Transverse colon (tissue), 4 donors: ENCODE results near the gene NCBP1. TPM values are rescaled to one million over a fixed set of nuclear protein-coding genes. Genes with fewer than 3 reads are reported as not detected.
"Not testable (repeated sequence)": the region's sequence is repeated elsewhere in the genome, so short reads cannot be mapped to it uniquely, and the experiment has no call there.

Experiments used
- DNase-seq: peaks from one replicate; pipeline ENCODE4 v3.0.0-alpha.2; 2019
- H3K27ac ChIP-seq, 4 donors: fragments of 200-600 bp; sonication (generic); 2 replicates each; pipeline ENCODE4 v1.5.1; 2016 to 2018; ENCODE audit warnings: inconsistent platforms in 4 of 4
- H3K27me3 ChIP-seq: fragments of 200-600 bp; sonication (generic); 2 replicates; pipeline ENCODE4 v1.5.1; 2017; ENCODE audit warnings: inconsistent platforms
- H3K36me3 ChIP-seq, 4 donors: fragments of 200-600 bp; sonication (generic); 2 replicates each; pipeline ENCODE4 v1.5.1; 2017 to 2019; ENCODE audit warnings: inconsistent platforms in 4 of 4
- H3K4me1 ChIP-seq, 4 donors: fragments of 200-600 bp; sonication (generic); 2 replicates each; pipeline ENCODE4 v1.5.1; 2017 to 2020; ENCODE audit warnings: inconsistent platforms in 4 of 4
- H3K4me3 ChIP-seq, 4 donors: fragments of 200-600 bp; sonication (generic); 1 replicate in 1 of 4; 2 replicates in 3 of 4; pipeline versions ENCODE4 v1.5.1 to v1.6.1; 2017 to 2019; ENCODE audit warnings: inconsistent platforms in 4 of 4
- H3K9me3 ChIP-seq, 2 donors: fragments of 200-600 bp; sonication (generic); 2 replicates each; pipeline ENCODE4 v1.5.1; 2017 to 2019; ENCODE audit warnings: inconsistent platforms in 2 of 2
- EP300 ChIP-seq: sonication (generic); formaldehyde crosslinking; IDR thresholded peaks from one replicate; pipeline ENCODE4 v1.6.1; 2017; ENCODE audit warnings: antibody characterized with exemption, low read depth
- POLR2A ChIP-seq: fragments of 450-650 bp; IDR thresholded peaks from one replicate; pipeline ENCODE4 v1.6.1; 2016; ENCODE audit warnings: antibody characterized with exemption, mild to moderate bottlenecking, moderate library complexity
- POLR2AphosphoS5 ChIP-seq, 3 donors: sonication (generic); formaldehyde crosslinking; IDR thresholded peaks; one replicate each; pipeline ENCODE4 v1.6.1; 2016; ENCODE audit warnings: antibody characterized with exemption in 3 of 3
- WGBS, 2 donors: methylation state at CpG; one replicate each; pipeline ENCODE4 v1.1.5; 2018; ENCODE audit warnings: low coverage in 1 of 2; 5-methylcytosine and 5-hydroxymethylcytosine counted together
- in situ Hi-C, 4 donors: fragments of 200-750 bp; cut with MboI; loops; one replicate each; pipeline versions ENCODE4 v1.15.0 to v1.15.1; 2017; ENCODE audit warnings: low sequenced_read_pairs in 3 of 4, low pct_ligation_motif_present in 1 of 4, low pct_unique_long_range_greater_than_20kb in 1 of 4
- intact Hi-C: fragments of 100-400 bp; cut with DNase I; formaldehyde crosslinking; loops from one replicate; pipeline ENCODE4 v1.15.1; 2023; ENCODE audit warnings: low total_unique reads
- total RNA-seq, 4 donors: library from RNA; depleted of rRNA; stranded (reverse); fragments of >200 nt; gene quantifications; one replicate each; pipeline ENCODE4 v1.1.0, GENCODE V29; 2016
- TF ChIP-seq, protein P1 (sequence below), 5 experiments: fragments of 200-600 bp in 3 of 5; fragments of 450-650 bp in 2 of 5; sonication (generic) in 3 of 5; IDR thresholded peaks; 1 replicate in 2 of 5; 2 replicates in 3 of 5; pipeline ENCODE4 v1.5.1; 2016 to 2017; ENCODE audit warnings: antibody characterized with exemption in 5 of 5, inconsistent platforms in 3 of 5, mild to moderate bottlenecking in 2 of 5, moderate library complexity in 1 of 5

NCBP1 gene
- total RNA-seq, 4 donors from 2014 or later, result 24.6 to 40.4 (median 30.6) TPM

DNA sequence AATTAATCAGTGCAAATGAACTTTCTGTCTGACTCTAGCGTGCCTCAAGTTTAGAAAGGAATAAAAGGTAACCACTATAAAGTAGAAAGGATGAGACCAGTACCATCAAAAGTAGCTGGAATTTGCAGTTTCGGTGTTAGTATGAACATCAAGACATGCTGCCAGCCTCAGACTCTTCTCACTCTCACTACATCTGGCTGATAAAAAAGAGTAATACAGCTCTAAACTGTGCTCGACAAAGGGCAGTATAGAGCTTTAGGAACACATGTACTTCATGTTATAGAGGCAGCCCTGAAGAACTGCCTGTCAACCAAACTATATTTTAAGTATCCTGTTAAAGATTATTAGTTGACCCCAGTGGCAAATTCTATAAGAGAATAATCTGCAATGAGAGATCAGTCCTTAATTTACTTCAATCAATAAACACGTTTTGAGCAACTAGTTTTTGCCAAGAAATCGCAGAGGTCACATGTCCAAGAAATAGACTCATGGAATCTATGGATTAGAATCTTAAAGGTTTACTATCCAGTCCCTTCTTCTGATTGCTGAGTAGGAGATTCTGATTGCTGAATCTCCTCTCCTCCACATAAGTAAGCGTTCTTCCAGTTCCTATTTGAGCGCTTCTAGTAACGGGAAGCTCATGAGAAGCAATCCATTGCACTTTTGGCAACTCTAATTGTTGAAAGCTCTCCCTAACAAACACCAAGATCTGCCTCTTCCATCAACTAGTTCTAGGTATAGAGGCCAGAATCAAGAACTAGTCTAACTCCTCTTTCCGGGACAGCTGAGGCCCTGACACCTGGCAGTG lies 62.6 kb downstream of the NCBP1 start:
- no peak for DNase-seq
- Histone ChIP-seq H3K4me1 (peaks cover 0 to 33% (median 12%) of the 10 kb centered on the region in 4 donors), H3K9me3 (no peaks in the 10 kb centered on the region), H3K27me3 (no peaks in the 10 kb centered on the region), H3K27ac (peak overlapping the region; percentile 91 to 97 (median 96)), H3K36me3 (peaks cover 0 to 8% (median 0%) of the 10 kb centered on the region in 4 donors), H3K4me3 (peak overlapping the region; percentile 64 to 90 (median 84))
- in situ Hi-C loops (no loop called here), intact Hi-C loops (no loop called here)
- TF ChIP-seq EP300, result no peak
- TF ChIP-seq, protein P1, sequence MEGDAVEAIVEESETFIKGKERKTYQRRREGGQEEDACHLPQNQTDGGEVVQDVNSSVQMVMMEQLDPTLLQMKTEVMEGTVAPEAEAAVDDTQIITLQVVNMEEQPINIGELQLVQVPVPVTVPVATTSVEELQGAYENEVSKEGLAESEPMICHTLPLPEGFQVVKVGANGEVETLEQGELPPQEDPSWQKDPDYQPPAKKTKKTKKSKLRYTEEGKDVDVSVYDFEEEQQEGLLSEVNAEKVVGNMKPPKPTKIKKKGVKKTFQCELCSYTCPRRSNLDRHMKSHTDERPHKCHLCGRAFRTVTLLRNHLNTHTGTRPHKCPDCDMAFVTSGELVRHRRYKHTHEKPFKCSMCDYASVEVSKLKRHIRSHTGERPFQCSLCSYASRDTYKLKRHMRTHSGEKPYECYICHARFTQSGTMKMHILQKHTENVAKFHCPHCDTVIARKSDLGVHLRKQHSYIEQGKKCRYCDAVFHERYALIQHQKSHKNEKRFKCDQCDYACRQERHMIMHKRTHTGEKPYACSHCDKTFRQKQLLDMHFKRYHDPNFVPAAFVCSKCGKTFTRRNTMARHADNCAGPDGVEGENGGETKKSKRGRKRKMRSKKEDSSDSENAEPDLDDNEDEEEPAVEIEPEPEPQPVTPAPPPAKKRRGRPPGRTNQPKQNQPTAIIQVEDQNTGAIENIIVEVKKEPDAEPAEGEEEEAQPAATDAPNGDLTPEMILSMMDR (IDR thresholded peaks at IDR 0.05), result no peak
- no peak for TF ChIP-seq POLR2AphosphoS5 (IDR thresholded peaks at IDR 0.05)
- no peak for TF ChIP-seq POLR2A
- WGBS, 2 donors, result 16 to 28% methylated on average over 5 to 9 of the region's 9 CpGs

DNA sequence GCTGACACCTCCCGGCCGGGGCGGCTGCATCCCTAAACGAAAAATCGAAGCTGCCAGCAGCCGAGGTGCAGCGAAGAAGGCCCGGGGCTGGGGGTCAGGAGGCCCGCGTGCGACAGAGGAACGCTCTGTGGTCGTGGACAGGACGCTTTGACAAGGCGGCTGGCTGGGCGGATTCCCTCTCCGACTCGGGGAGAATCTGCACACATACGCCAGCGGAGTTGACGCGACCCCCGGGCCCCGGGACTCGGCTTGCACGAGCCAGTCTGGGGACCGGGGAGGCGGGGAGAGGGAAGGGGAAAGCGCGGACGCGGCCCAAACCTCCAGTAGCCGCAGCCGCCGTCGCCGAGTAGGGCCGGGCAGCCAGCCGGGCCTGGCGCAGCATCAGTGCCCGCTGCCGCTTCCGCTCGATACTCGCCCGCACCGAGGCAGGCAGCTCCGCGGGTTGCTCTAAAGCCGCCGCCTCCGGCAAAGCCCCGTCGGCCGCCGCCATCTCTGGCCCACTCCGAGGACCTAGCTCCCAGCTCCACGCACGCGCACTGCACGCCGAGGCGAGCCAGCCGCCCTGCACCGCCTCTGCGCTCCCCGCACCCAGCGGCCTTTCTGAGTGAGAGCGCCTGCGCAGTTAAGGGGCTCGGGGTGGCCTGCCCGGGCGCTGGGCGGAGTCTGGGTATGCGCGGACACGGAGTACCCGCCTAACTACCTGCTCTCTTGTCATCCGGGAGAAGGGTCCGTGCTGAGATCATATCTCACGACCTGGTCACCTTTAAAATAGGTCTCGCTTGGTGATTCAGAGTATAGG lies 63.4 kb downstream of the NCBP1 start, which contains the start of gene XPA:
Gene XPA, minus strand, starts transcription at position 538 of the 799 bp plus-strand sequence. Its CDS starts 48 bp downstream, at position 490.
- in situ Hi-C loops, result no loop called here
- Histone ChIP-seq H3K4me1 (peaks cover 0 to 33% (median 12%) of the 10 kb centered on the region in 4 donors), H3K36me3 (peaks cover 0 to 2% (median 0%) of the 10 kb centered on the region in 4 donors), H3K27me3 (no peaks in the 10 kb centered on the region), H3K4me3 (peak within 1 kb of the TSS; percentile 64 to 90 (median 84)), H3K27ac (peak within 1 kb of the TSS; percentile 91 to 97 (median 96)), H3K9me3 (no peaks in the 10 kb centered on the region)
- WGBS, 2 donors, result 0% methylated on average over 49 of the region's 82 CpGs; no CpG with 5 or more reads in 1 of the 2 donors
- intact Hi-C loops, result no loop called here
- peak; percentile 98 for DNase-seq
- TF ChIP-seq POLR2A, result peak; percentile 94
- TF ChIP-seq EP300, result no peak
- peak; percentile 92 to 93 (median 93) for TF ChIP-seq POLR2AphosphoS5 (IDR thresholded peaks at IDR 0.05)

DNA sequence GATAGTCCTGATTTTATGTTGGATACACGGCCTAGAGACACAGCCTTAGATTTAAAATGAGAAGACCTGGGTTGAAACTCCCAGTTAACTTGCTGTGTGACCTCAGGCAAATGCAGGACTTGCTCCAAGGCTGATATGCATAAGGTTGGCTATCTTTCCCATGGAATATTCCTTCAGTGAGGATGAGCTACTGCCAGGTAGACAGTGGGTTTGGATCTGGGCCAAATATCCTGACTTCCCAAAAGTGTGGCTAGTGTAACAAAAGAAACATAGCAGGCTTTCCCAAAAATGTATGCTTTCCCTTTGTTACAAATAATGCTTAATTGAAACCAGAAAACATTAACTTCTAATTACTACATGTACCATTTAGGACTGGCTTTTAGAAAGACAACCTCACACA lies 64.2 kb downstream of the NCBP1 start:
- peak overlapping the region in 1 of 4 donors; percentile 90 for H3K4me3 ChIP-seq
- WGBS, 2 donors, result 30% methylated on average over 1 of the region's 1 CpG; no CpG with 5 or more reads in 1 of the 2 donors
- no peaks in the 10 kb centered on the region for H3K36me3 ChIP-seq

DNA sequence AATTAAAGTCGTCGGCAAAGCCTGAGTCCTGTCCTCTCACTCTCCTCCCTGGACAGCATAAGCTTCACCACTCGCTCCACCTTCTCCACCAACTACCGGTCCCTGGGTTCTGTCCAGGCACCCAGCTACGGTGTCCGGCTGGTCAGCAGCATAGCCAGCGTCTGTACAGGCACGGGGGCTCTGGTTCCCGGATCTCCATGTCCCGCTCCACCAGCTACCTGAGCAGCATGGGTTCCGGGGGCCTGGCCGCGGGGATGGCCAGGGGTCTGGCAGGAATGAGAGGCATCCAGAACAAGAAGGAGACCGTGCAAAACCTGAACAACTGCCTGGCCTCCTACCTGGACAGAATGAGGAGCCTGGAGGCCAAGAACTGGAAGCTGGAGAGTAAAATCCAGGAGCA lies 65.2 kb downstream of the NCBP1 start:
- no peak for DNase-seq

More for the DNA sequence above, 64.2 kb downstream of the NCBP1 start:
- TF ChIP-seq, protein P1 (IDR thresholded peaks at IDR 0.05), result no peak
- TF ChIP-seq POLR2A, result no peak
- TF ChIP-seq POLR2AphosphoS5 (IDR thresholded peaks at IDR 0.05), result no peak
- TF ChIP-seq EP300, result no peak
- no peaks in the 10 kb centered on the region for H3K9me3 ChIP-seq
- in situ Hi-C loops (no loop called here), intact Hi-C loops (no loop called here)
- DNase-seq, result no peak
- no peaks in the 10 kb centered on the region for H3K27me3 ChIP-seq
- peak overlapping the region; percentile 91 to 97 (median 96) for H3K27ac ChIP-seq
- H3K4me1 ChIP-seq, result peaks cover 0 to 33% (median 12%) of the 10 kb centered on the region in 4 donors

DNA sequence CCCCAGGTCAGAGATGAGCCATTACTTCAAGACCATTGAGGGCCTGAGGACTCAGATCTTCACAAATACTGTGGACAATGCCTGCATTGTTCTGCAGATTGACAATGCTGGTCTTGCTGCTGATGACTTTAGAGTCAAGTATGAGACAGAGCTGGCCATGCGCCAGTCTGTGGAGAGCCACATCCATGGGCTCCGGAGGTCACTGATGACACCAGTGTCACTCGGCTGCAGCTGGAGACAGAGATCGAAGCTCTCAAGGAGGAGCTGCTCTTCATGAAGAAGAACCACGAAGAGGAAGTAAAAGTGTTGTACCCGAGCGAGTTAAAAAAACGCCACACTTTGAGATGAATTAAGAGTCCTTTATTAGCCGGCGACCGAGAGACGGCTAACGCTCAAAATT lies 65.7 kb downstream of the NCBP1 start:
- DNase-seq, result peak; percentile 13
- H3K27ac ChIP-seq, intact Hi-C loops, H3K36me3 ChIP-seq, H3K9me3 ChIP-seq, H3K27me3 ChIP-seq, H3K4me3 ChIP-seq, in situ Hi-C loops: not testable (repeated sequence)
- peaks cover 0 to 29% (median 14%) of the 10 kb centered on the region in 4 donors for H3K4me1 ChIP-seq
- 80 to 87% methylated on average over 2 to 13 of the region's 13 CpGs for WGBS, 2 donors

More for the DNA sequence above, 65.2 kb downstream of the NCBP1 start:
- H3K4me3 ChIP-seq, result no peak overlapping the region
- intact Hi-C loops, result no loop called here
- H3K27me3 ChIP-seq, result no peaks in the 10 kb centered on the region
- H3K4me1 ChIP-seq, result peaks cover 0 to 33% (median 13%) of the 10 kb centered on the region in 4 donors
- H3K27ac ChIP-seq, result no peak overlapping the region
- 92% methylated on average over 14 of the region's 14 CpGs; no CpG with 5 or more reads in 1 of the 2 donors for WGBS, 2 donors
- H3K9me3 ChIP-seq, result no peaks in the 10 kb centered on the region
- TF ChIP-seq POLR2AphosphoS5 (IDR thresholded peaks at IDR 0.05), result no peak
- TF ChIP-seq, protein P1 (IDR thresholded peaks at IDR 0.05), result no peak
- in situ Hi-C loops, result no loop called here
- H3K36me3 ChIP-seq, result no peaks in the 10 kb centered on the region

DNA sequence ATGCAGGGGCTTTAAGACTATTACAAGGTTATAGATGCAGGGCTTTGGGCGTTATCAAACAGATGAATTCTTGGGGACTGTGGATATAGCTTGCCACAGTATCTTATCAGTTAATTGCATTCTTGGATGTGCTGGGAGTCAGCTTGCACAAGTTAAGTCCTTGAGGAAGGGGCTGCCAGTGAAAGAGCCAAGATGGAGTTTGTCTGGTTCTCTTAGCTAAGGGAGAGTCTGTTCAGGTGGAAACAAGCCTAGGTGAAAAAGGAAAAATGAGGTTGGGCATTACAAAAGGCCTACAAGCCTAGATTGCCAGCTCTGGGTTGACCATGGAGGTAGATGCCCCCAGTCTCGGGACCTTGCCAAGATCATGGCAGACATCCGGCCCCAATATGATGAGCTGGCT lies 66.2 kb downstream of the NCBP1 start:
- H3K27ac ChIP-seq, H3K36me3 ChIP-seq, intact Hi-C loops, H3K27me3 ChIP-seq, DNase-seq, H3K9me3 ChIP-seq, H3K4me3 ChIP-seq: not testable (repeated sequence)
- WGBS, 2 donors, result 97 to 100% methylated on average over 1 to 3 of the region's 3 CpGs
- H3K4me1 ChIP-seq, result peaks cover 0 to 24% (median 14%) of the 10 kb centered on the region in 4 donors
- in situ Hi-C loops, result loop anchor here in 2 of 4 donors (25.0 kb wide), 4 partner anchors 88 to 587 kb away; partner anchors contain the start of gene TBC1D2 (in 1 of the 2)
